MG63 (cell line): Measurements from ENCODE around the gene EPX. TPM values are rescaled to one million over a fixed set of nuclear protein-coding genes. Genes with fewer than 3 reads are reported as not detected.
A peak's percentile ranks its signal among the peaks of the same experiment; 100 is the strongest.

Source experiments
- DNase-seq: peaks from one replicate; pipeline ENCODE4 v3.0.0-alpha.2; 2020
- H3K27me3 ChIP-seq: fragments of 250-450 bp; sonication (Bioruptor Pico); 2 replicates; pipeline ENCODE4 v1.5.1; 2020; ENCODE audit warnings: mild to moderate bottlenecking, moderate library complexity
- H3K36me3 ChIP-seq: fragments of 250-450 bp; sonication (Bioruptor Pico); 2 replicates; pipeline ENCODE4 v1.5.1; 2020; ENCODE audit warnings: mild to moderate bottlenecking, moderate library complexity
- H3K4me3 ChIP-seq: fragments of 250-450 bp; sonication (Bioruptor Pico); 2 replicates; pipeline ENCODE4 v1.5.1; 2020; ENCODE audit warnings: mild to moderate bottlenecking, moderate library complexity
- H3K9me3 ChIP-seq: fragments of 250-450 bp; sonication (Bioruptor Pico); 2 replicates; pipeline ENCODE4 v1.5.1; 2020; ENCODE audit warnings: mild to moderate bottlenecking, moderate library complexity
- total RNA-seq: library from RNA; depleted of rRNA; stranded (reverse); fragments of >200 nt; shearing (Covaris generic); gene quantifications from 2 replicates; pipeline ENCODE4 v1.2.3, GENCODE V29; 2014; ENCODE audit warnings: low replicate concordance

EPX gene
- total RNA-seq, 1 experiment from 2014 or later = not detected

DNA sequence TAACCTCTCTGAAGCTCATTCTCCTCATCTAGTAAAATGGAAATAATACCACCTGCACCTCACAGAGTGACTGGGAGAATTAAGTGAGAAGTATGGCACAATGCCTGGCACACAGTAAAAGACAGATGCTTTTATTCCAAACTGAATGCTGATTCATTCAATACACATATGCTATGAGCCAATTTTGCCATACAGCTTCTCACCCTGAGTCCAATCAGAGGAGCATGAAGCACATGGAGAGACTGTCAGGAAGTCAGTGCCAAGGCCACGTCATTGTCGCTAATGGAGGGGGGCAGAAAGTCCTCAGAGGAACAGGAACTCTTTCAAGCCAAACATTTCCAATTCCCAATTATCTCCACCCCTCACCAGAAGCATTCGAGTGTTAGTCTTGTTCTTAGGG lies 14.9 kb downstream of the EPX start:
- Histone ChIP-seq H3K27me3 (no peaks in the 10 kb centered on the region), H3K4me3 (no peak overlapping the region), H3K9me3 (no peaks in the 10 kb centered on the region), H3K36me3 (peaks cover 3% of the 10 kb centered on the region; the same call in 1 of the 2 replicates)
- DNase-seq = peak; percentile 73

DNA sequence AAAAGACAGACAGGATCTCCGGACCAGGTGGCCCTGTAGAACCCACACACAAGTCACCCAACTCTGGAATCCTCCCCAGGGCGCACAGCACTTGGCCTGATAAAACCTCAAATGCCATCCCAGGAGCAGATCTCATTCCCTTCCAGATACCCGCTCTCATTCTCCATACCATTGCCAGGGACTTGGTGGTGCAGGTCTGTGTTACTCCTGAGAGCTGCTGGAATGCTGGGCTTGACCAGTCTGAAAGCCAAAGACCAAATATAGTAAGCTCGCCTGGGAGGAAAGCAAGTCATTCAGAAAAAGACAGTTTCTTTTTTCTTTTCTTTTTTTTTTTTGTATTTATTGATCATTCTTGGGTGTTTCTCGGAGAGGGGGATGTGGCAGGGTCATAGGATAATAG lies 15.8 kb downstream of the EPX start:
- H3K9me3 ChIP-seq = no peaks in the 10 kb centered on the region
- H3K27me3 ChIP-seq = no peaks in the 10 kb centered on the region
- H3K4me3 ChIP-seq = no peak overlapping the region
- DNase-seq = no peak
- peaks cover 5% of the 10 kb centered on the region for H3K36me3 ChIP-seq

DNA sequence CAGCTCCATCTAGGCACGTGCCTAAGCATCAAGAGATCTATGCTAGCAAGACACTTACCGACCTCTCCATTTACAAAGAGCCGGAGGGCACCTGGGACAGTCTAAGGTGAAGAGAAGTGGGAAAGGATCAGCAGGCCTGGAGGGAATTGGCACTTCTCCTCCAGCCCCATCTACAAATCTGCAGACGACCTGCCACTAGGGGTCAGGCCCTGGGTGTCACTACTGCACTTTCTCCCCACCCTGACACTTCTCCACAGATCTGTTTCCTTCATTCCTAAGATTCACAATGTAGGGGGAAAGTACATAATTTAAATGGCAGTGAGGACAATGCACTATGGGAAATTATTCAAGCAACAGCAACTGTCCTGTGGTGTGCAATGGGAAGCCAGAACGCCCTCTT lies 18.4 kb downstream of the EPX start:
- Histone ChIP-seq H3K4me3 (no peak overlapping the region), H3K36me3 (peaks cover 5% of the 10 kb centered on the region), H3K27me3 (no peaks in the 10 kb centered on the region), H3K9me3 (no peaks in the 10 kb centered on the region)
- no peak for DNase-seq

DNA sequence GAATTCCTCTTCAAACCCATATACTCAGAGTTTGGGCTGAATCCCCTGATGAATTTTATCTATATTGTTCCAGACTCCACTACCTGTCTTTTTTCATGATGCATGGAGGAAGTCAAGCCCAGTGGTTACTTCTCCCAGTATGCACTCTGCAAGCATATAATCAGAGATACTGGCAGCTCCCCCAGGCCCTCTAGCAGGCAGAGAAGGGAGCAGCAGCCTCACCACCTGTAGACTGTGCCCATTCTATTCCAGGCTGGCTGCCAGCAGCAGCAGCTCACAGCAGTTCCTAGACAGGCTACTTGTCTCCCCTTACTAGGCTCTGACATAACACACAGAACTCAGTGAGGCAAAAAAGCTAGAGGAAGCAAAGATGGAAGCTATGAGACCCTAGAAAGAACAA lies 23.2 kb downstream of the EPX start:
- no peak overlapping the region for H3K4me3 ChIP-seq
- H3K27me3 ChIP-seq = no peaks in the 10 kb centered on the region
- peak; percentile 55 for DNase-seq
- H3K9me3 ChIP-seq = no peaks in the 10 kb centered on the region
- H3K36me3 ChIP-seq = peaks cover 2% of the 10 kb centered on the region

DNA sequence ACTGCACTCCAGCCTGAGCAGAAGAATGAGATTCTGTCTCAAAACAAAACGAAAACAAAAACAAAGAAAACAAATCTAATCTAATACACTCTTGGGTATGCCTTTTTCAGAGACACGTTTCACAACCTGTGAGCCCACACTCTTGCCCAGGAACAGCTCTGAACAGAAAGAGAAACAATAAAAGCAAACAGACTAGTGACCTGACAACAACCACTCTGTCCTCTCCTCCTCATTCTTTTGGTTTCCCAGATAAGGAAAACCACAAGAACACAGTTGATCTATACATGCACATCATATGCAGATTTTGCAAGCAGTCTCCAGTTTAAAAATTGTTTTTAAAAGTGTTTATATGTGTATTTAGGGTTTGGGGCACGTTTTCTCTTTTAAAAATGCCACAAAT lies 25.2 kb downstream of the EPX start:
- DNase-seq = no peak
- Histone ChIP-seq H3K4me3 (no peak overlapping the region), H3K27me3 (no peaks in the 10 kb centered on the region), H3K36me3 (peaks cover 2% of the 10 kb centered on the region; the same call in 1 of the 2 replicates), H3K9me3 (no peaks in the 10 kb centered on the region)

DNA sequence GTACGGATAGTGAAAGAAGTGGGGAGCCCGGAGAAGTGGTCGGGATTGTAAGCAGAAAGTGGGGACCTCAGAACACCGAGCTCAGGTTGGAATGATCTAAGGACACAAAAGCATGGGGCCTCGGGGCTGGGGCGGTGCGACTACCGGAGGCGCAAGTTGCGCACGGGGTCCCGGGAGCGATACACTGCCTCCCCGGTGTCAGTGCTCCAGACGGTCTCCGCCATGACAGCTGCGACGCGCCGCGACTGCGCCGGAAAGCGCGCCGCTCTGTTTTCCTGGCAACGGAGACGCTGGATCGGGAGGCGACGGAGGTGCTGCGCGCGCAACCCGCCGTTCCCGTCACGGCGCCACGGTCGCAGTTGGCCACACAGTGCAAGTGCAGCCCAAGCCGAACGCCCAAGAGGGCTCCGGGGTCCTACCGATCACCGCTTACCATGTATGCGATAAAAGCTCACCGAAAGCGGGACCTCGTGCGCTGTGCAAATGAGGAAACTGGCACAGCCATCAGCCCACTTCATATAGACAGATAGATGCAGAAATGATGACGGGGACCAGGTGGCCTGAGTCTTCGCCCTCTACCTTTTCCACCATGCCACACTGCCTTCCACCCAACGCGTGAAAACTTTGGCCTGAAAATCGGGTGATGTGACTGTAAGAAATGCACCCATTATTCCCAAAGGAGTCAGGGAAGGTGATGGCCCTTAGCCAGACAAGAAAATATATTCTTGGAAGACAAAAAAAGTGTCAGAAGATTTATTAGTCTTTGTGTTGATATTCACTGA lies 26.7 kb downstream of the EPX start, which contains the start of gene MKS1:
TSS of gene MKS1 (minus strand) at position 249 of the 782 bp plus-strand sequence. CDS start at position 224, 25 bp downstream.
- H3K36me3 ChIP-seq = no peaks in the 10 kb centered on the region
- peak; percentile 94 for DNase-seq
- no peaks in the 10 kb centered on the region for H3K9me3 ChIP-seq
- H3K27me3 ChIP-seq = no peaks in the 10 kb centered on the region
- peak within 1 kb of the TSS; percentile 70 for H3K4me3 ChIP-seq

DNA sequence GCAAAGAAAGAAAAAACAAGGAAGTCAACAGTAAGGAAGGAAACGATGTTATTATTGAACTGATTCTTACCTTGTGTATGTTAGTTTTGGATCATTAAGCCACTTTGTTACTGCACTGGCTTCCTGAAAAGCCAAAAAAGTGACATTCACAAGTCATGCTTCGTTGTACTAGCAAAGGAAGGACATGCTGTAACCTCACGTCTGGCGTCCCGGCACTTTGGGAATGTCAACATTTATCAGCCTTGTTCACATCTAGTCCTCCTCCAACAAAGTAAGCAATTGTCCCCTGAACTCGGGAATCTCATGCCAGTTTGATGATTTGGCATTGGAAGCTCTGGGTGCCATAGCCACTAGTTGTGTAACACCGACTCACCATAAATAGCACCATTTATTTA lies 27.3 kb downstream of the EPX start:
- Histone ChIP-seq H3K36me3 (no peaks in the 10 kb centered on the region), H3K4me3 (peak overlapping the region; percentile 70), H3K27me3 (no peaks in the 10 kb centered on the region), H3K9me3 (no peaks in the 10 kb centered on the region)
- DNase-seq = no peak

DNA sequence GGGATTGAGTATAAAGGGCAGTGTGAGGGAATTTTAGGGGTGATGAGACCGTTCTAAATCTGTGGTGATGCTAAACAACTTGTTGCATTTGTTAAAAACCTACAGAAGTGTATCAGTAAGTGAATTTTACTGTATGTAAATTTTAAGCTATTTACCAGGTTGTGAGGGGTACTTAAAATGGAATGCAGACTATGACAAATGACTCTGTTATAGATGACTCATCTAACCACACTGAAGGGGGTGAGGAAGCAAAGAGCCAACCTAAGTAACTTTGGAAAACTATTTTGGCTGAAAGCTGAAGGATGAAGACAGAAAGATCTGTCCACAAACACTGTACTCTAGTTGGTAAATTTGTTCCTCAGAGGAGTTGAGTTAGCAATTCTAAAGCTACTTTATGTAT lies 31.8 kb downstream of the EPX start:
- no peak overlapping the region for H3K4me3 ChIP-seq
- H3K9me3 ChIP-seq = no peaks in the 10 kb centered on the region
- H3K36me3 ChIP-seq = no peaks in the 10 kb centered on the region
- no peaks in the 10 kb centered on the region for H3K27me3 ChIP-seq
- DNase-seq = no peak

DNA sequence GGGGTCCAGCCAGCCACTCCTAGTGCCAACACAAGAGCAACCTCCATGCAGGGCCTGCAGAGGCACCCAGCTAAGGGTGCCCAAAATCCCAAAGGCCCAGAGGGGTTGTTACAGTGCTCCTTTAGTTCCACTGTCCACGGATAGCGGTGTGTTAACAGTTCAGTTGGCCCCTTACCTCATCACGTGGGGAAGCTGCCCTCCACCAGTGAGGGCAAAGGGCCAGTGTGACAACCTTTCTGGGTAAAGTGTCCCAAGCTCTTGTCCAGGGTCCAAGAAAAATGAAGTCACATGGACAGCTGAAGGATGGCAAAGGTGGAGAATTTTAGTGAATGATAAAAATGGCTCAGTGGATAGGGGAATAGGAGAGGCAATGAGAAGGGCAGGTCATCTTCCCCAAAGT lies 35.2 kb downstream of the EPX start:
- H3K36me3 ChIP-seq = no peaks in the 10 kb centered on the region
- no peaks in the 10 kb centered on the region for H3K9me3 ChIP-seq
- no peaks in the 10 kb centered on the region for H3K27me3 ChIP-seq
- H3K4me3 ChIP-seq = no peak overlapping the region
- no peak for DNase-seq

DNA sequence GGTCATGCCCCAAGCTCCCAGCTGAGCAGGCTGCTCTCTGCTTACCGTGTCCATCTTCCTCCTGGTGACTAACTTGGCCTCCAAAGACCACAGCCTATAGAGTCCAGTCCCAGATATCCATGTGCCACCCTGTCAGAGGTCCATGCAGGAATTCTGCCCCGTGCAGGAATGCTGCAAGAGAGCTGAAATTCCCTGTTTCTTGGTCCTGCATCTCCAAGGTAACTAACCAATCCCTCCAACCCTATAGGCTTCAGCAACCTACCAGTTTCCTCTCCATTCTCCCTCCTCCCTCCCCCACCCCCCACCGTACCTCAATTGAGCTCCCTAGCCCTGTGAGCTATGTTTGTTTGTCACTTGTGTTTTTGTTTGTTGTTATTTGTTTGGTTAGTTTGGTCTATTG lies 36.2 kb downstream of the EPX start:
- no peak for DNase-seq
- Histone ChIP-seq H3K4me3 (no peak overlapping the region), H3K36me3 (no peaks in the 10 kb centered on the region), H3K9me3 (no peaks in the 10 kb centered on the region), H3K27me3 (no peaks in the 10 kb centered on the region)

DNA sequence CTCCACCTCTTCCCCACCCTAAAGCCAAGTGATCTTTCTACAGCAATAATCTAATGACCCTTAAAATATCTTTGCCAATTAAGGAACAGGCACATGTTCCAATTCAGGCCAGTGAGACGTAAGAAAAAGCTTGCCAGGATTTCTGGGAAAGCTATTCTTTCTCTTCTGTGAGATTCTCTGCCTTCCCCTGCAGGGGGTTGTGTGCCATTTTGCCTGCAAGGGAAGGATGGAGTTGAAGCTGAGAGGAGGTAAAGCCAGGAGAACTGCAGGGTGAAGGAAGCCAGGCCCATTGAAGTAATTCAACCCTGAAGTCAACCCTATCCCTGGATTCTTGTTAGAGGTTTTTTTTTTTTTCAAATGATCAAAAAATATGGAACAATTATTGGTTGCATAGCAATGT lies 36.9 kb downstream of the EPX start:
- no peaks in the 10 kb centered on the region for H3K36me3 ChIP-seq
- H3K9me3 ChIP-seq = no peaks in the 10 kb centered on the region
- H3K4me3 ChIP-seq = no peak overlapping the region
- H3K27me3 ChIP-seq = peaks cover 2% of the 10 kb centered on the region; the same call in 1 of the 2 replicates
- DNase-seq = no peak

DNA sequence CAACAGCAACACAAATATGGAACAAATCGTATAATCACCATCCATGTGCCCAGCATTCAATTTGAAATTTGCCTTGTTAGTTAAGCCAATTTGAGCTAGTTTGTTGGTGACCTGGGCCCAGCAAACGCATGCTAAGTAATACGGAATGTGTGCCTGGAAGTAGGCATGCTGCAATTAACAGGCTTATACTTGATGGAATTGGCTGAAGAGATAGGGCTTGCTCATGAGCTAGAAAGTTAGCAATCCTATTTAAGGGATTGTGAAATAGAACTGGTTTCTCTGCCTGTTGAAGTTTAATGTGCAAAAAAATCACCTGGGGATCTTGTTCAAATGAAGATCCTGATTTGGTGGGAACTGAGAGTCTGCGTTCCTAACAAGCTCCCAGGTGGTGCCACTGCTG lies 37.4 kb downstream of the EPX start:
- Histone ChIP-seq H3K36me3 (no peaks in the 10 kb centered on the region), H3K9me3 (no peaks in the 10 kb centered on the region), H3K4me3 (no peak overlapping the region), H3K27me3 (peaks cover 7% of the 10 kb centered on the region; the same call in 1 of the 2 replicates)
- no peak for DNase-seq

DNA sequence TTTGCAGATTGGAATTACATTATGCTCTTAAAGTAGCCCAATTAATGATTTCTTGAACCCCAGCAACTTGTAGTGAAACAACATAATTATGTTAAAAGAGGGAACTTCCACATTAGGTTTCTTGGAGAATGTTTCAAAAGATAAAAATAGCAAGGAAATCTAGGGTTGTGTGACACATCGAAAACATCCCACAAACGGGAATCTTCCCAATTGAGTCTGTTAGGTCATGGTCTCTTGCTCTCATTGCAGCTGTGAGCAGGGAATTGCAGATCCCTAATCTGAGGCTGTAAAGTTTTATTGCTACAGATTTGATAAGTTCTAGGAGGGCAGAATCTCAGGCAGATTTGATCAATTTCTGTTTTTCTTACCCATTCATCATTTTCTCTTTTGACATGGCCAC lies 39.1 kb downstream of the EPX start:
- Histone ChIP-seq H3K4me3 (no peak overlapping the region), H3K36me3 (no peaks in the 10 kb centered on the region), H3K9me3 (no peaks in the 10 kb centered on the region), H3K27me3 (peaks cover 16% of the 10 kb centered on the region)
- DNase-seq = no peak

DNA sequence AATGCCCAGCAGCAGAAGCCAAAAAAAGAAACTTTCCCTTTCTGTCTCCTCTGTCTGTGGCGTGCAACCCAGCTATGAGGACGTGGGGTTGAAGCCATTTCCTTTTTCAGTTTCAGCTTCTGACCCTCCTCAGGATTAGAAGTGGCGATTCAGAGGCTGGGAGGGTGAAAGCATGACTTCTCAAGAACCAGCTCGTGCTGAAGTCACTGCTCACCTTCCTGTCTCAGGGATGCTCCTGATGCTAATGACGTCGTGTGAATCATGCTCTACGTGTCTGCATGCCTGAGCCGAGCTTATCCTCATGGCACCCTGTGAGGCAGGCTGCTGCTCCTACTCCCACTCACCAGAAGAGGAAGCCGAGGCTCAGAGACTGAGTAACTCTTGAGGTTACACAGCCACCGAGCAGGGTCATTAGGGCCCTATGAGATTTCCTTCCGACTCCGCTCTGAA lies 40.2 kb downstream of the EPX start:
- no peak overlapping the region for H3K4me3 ChIP-seq
- peaks cover 25% of the 10 kb centered on the region for H3K27me3 ChIP-seq
- H3K9me3 ChIP-seq = no peaks in the 10 kb centered on the region
- DNase-seq = peak; percentile 36
- no peaks in the 10 kb centered on the region for H3K36me3 ChIP-seq

DNA sequence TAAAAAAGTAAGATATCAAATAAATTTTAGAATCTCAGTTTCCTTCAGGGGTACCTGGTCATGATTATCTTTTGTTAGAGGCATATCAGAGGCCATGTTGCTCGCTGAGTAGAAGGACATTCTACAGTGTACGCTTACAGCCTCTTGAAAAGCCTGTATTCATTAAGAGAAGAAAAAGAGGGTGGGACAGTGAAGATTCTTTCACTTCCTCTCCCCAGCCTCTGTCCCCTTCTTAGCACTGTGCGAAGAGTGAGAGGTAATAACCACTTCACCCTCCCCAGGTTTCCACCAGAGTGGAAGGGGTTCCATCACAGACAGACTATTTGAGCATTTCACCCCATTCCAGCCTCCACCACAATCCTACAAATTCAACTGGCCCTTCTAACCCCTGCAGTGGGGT lies 41.0 kb downstream of the EPX start:
- no peak for DNase-seq
- H3K4me3 ChIP-seq = no peak overlapping the region
- H3K27me3 ChIP-seq = peaks cover 33% of the 10 kb centered on the region
- H3K9me3 ChIP-seq = no peaks in the 10 kb centered on the region
- H3K36me3 ChIP-seq = no peaks in the 10 kb centered on the region

DNA sequence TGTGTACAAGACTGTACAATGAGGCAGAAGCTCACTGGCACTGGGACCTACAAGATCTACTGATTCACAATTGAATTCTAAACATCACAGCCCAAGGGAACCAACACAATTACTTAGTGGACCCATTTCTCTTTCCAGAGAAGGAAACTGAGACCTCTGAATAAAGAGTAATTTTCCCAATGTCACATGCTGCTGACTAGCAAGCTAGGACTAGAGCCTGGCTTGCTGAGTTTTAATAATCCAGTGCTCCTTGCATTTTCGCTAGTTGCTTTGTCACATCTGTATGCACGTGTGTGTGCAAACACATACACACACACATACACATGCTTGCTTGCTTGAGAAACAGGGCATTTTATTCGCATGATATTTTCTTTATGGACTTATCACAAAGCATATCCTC lies 42.0 kb downstream of the EPX start:
- Histone ChIP-seq H3K36me3 (no peaks in the 10 kb centered on the region), H3K4me3 (no peak overlapping the region), H3K27me3 (peaks cover 41% of the 10 kb centered on the region), H3K9me3 (no peaks in the 10 kb centered on the region)
- no peak for DNase-seq

DNA sequence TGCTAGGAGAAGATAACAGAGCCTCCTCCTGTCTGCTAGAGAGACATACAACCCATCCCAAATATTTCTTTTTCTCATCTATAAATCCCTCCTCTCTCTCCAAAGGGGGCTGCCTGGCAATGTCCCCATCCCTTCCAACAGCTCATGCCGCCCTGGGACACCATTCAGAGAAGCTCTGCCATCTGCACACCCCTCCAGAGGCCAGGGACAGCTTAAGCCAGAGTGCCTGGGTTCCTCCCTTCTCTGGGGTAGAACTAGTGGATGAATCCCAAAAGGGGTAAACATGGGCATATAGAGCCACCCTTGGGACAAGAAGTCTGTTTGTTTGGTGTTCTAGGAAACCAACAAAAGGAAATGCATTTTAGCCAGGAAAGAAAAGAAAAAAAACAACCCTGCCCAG lies 43.3 kb downstream of the EPX start:
- no peaks in the 10 kb centered on the region for H3K9me3 ChIP-seq
- H3K27me3 ChIP-seq = peaks cover 48% of the 10 kb centered on the region
- no peak overlapping the region for H3K4me3 ChIP-seq
- no peak for DNase-seq
- no peaks in the 10 kb centered on the region for H3K36me3 ChIP-seq

DNA sequence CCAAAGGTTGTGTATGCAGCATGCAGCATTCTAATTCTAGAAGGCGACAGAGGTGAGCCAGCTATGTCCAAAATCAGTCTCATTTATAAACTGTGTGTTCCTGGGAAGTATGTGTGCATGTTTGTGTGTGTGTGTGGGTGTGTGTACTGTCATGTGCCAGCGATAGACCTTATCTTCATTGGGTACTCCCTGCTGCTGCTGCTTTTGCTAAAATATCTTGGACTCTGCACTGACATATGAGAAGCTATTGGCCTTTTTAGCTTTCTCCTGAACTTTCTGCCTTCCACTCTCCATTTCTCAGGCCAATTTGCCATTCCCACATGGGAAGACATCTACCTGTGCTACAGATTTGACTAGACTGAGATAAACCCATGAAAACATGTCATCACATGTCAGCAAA lies 43.9 kb downstream of the EPX start:
- peaks cover 51% of the 10 kb centered on the region for H3K27me3 ChIP-seq
- H3K4me3 ChIP-seq = no peak overlapping the region
- H3K9me3 ChIP-seq = no peaks in the 10 kb centered on the region
- no peaks in the 10 kb centered on the region for H3K36me3 ChIP-seq
- DNase-seq = no peak
